ENCODE measurements around the gene ELL2.

ELL2 gene

DNA sequence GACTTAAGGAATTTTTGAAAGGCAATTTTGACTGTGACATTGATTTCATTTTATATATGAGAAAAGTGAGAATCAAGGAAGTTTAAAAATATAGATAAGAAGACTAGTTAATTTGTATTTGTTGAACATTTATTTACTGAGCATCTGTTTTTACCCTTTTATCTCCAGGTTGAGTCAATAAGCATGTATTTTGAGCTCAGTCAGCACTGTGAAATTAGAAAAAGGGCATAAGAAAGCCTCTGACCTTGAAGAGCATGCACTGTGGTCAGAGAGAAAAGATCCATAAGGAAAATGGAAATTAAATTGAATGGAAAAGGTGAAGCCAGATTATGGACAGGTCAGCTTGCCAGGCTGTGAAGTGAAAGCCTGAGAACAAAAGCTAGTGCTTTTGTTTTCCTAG, 44.4 kb downstream of the ELL2 start:
- no peak overlapping the region for H2AFZ ChIP-seq (ENCODE audit: low read length)
- H3K4me3 ChIP-seq (ENCODE audit: low read length), result no peak overlapping the region
- H3K9me3 ChIP-seq (replicated peaks; ENCODE audit: insufficient read depth, low read length), result no peaks in the 10 kb centered on the region
- no peak overlapping the region for H3K27ac ChIP-seq (ENCODE audit: low read length)
- DNase-seq, result no peak
- H3K9me2 ChIP-seq (replicated peaks; ENCODE audit: insufficient read depth, low read length), result no peaks in the 10 kb centered on the region
- H3F3A ChIP-seq (ENCODE audit: insufficient read depth, low read length), result no peaks in the 10 kb centered on the region
- H3K79me2 ChIP-seq (ENCODE audit: low read length), result peaks cover 37% of the 10 kb centered on the region
- H3K36me3 ChIP-seq (replicated peaks; ENCODE audit: insufficient read depth, low read length), result no peaks in the 10 kb centered on the region
- peaks cover 17% of the 10 kb centered on the region; the same call in 1 of the 2 replicates for H3K4me1 ChIP-seq (ENCODE audit: low read length)
- H3K27me3 ChIP-seq (replicated peaks; ENCODE audit: insufficient read depth, low read length), result no peaks in the 10 kb centered on the region
- no peak for TF ChIP-seq EZH2 (optimal IDR thresholded peaks at IDR 0.05; ENCODE audit: low read depth, low read length)
- no peak for TF ChIP-seq EZH2phosphoT487 (IDR thresholded peaks at IDR 0.05; ENCODE audit: low read length)
- TF ChIP-seq, protein P1, sequence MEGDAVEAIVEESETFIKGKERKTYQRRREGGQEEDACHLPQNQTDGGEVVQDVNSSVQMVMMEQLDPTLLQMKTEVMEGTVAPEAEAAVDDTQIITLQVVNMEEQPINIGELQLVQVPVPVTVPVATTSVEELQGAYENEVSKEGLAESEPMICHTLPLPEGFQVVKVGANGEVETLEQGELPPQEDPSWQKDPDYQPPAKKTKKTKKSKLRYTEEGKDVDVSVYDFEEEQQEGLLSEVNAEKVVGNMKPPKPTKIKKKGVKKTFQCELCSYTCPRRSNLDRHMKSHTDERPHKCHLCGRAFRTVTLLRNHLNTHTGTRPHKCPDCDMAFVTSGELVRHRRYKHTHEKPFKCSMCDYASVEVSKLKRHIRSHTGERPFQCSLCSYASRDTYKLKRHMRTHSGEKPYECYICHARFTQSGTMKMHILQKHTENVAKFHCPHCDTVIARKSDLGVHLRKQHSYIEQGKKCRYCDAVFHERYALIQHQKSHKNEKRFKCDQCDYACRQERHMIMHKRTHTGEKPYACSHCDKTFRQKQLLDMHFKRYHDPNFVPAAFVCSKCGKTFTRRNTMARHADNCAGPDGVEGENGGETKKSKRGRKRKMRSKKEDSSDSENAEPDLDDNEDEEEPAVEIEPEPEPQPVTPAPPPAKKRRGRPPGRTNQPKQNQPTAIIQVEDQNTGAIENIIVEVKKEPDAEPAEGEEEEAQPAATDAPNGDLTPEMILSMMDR (IDR thresholded peaks at IDR 0.05; ENCODE audit: low read length), result no peak
- no peaks in the 10 kb centered on the region for H4K20me1 ChIP-seq (ENCODE audit: insufficient read depth, low read length)
- no peak overlapping the region for H3K9ac ChIP-seq (ENCODE audit: low read length)
- H3K4me2 ChIP-seq (ENCODE audit: low read depth, low read length), result no peak overlapping the region

DNA sequence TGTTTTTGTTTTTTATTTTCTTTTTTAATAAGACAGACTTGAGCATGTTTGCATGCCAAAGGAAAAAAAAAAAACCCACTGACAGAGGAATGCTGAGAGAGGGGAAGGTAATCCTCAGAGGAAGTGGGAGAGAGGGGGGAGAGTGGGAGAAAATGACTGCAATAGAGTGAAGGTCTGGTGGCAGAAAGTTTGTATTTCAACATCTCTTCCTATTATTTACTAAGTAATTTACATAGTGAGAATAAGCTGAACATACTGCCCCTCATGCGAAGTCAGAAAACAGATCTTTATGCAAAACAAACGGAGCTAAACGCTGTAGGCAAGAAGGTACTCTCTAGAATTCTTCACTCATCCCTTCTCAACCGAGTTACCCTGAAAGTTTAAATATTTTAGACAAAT, 45.0 kb downstream of the ELL2 start:
- no peak overlapping the region for H3K9ac ChIP-seq (ENCODE audit: low read length)
- no peaks in the 10 kb centered on the region for H4K20me1 ChIP-seq (ENCODE audit: insufficient read depth, low read length)
- peaks cover 17% of the 10 kb centered on the region; the same call in 1 of the 2 replicates for H3K4me1 ChIP-seq (ENCODE audit: low read length)
- H2AFZ ChIP-seq (ENCODE audit: low read length), result no peak overlapping the region
- H3K4me3 ChIP-seq (ENCODE audit: low read length), result no peak overlapping the region
- no peaks in the 10 kb centered on the region for H3K9me2 ChIP-seq (replicated peaks; ENCODE audit: insufficient read depth, low read length)
- H3K36me3 ChIP-seq (replicated peaks; ENCODE audit: insufficient read depth, low read length), result no peaks in the 10 kb centered on the region
- H3K9me3 ChIP-seq (replicated peaks; ENCODE audit: insufficient read depth, low read length), result no peaks in the 10 kb centered on the region
- no peak overlapping the region for H3K4me2 ChIP-seq (ENCODE audit: low read depth, low read length)
- H3K79me2 ChIP-seq (ENCODE audit: low read length), result peaks cover 32% of the 10 kb centered on the region
- H3K27ac ChIP-seq (ENCODE audit: low read length), result no peak overlapping the region
- DNase-seq, result no peak
- TF ChIP-seq EZH2 (optimal IDR thresholded peaks at IDR 0.05; ENCODE audit: low read depth, low read length), result no peak
- TF ChIP-seq, protein P1 (IDR thresholded peaks at IDR 0.05; ENCODE audit: low read length), result no peak
- H3F3A ChIP-seq (ENCODE audit: insufficient read depth, low read length), result no peaks in the 10 kb centered on the region
- no peaks in the 10 kb centered on the region for H3K27me3 ChIP-seq (replicated peaks; ENCODE audit: insufficient read depth, low read length)

DNA sequence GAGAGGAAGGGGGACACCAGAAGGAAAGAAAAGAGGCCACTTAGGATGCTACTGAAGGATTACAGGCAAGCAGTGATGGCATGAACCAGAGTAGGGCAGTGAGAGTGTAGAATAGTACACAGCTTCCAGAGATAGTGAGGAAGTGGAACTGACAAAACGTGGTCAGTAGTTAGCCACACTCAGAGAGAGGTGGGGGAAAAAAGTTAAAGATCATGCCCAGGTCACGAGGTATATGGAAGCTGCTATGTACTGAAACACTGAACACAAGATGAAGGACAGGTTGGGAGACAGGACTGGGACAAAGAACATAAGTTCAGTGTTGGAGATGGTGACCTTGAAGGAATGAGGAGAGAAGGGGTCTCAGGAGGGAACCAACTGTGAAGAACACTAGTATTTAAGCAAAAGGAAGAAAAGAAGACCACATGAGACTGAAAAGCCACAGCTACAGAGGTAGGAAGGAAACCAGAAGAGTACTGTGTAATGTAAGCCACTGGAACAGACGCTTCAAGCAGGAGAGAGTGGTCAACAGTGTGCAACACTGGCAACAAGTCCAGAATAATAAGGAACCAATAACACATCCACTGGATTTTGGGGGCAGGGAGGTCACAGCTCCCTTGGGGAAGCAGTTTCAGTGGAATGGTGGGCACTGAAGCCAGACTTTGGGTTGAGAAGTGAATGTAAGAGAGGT, 45.5 kb downstream of the ELL2 start:
- Histone ChIP-seq H3K4me1 (ENCODE audit: low read length) (peaks cover 17% of the 10 kb centered on the region; the same call in 1 of the 2 replicates), H3K4me2 (ENCODE audit: low read depth, low read length) (no peak overlapping the region), H3K36me3 (replicated peaks; ENCODE audit: insufficient read depth, low read length) (no peaks in the 10 kb centered on the region), H3K27me3 (replicated peaks; ENCODE audit: insufficient read depth, low read length) (no peaks in the 10 kb centered on the region), H3K9me2 (replicated peaks; ENCODE audit: insufficient read depth, low read length) (no peaks in the 10 kb centered on the region), H3K79me2 (ENCODE audit: low read length) (peaks cover 26% of the 10 kb centered on the region), H3K27ac (ENCODE audit: low read length) (no peak overlapping the region), H3F3A (ENCODE audit: insufficient read depth, low read length) (no peaks in the 10 kb centered on the region), H3K4me3 (ENCODE audit: low read length) (no peak overlapping the region), H4K20me1 (ENCODE audit: insufficient read depth, low read length) (no peaks in the 10 kb centered on the region), H2AFZ (ENCODE audit: low read length) (no peak overlapping the region), H3K9me3 (replicated peaks; ENCODE audit: insufficient read depth, low read length) (no peaks in the 10 kb centered on the region), H3K9ac (ENCODE audit: low read length) (no peak overlapping the region)
- DNase-seq, result no peak
- TF ChIP-seq EZH2 (optimal IDR thresholded peaks at IDR 0.05; ENCODE audit: low read depth, low read length) (no peak), EZH2phosphoT487 (IDR thresholded peaks at IDR 0.05; ENCODE audit: low read length) (no peak)
- TF ChIP-seq, protein P1 (IDR thresholded peaks at IDR 0.05; ENCODE audit: low read length), result no peak
